K562 (cell line): ENCODE data around the gene ABHD12. TPM values are rescaled to one million over a fixed set of nuclear protein-coding genes. Genes with fewer than 3 reads are reported as not detected.
A peak's percentile ranks its signal among the peaks of the same experiment; 100 is the strongest.

Source experiments
- ATAC-seq: fragments of 200-7000 bp; cut with Tn5 transposase; 3 replicates; pipeline ENCODE4 v1.9.1; 2020; ENCODE audit warnings: moderate library complexity
- BruUV-seq: library from RNA; stranded (reverse); fragments of 400-500 nt; replicated peaks from 2 replicates; lab custom pipeline; 2021; lab: Mats Ljungman, UMichigan
- CTCF ChIA-PET: fragments of 300-600 bp; formaldehyde crosslinking; extraction: SDS; loops from one replicate; lab custom pipeline; 2021; ENCODE audit warnings: low intra/inter-chr PET ratio; lab: Yijun Ruan, JAX
- POLR2A ChIA-PET: fragments of 300-600, 350-650 bp; sonication (Branson Sonifier 250); formaldehyde crosslinking; extraction: SDS; loops from one replicate; lab custom pipeline; 2021; ENCODE audit warnings: antibody characterized with exemption, inconsistent platforms; lab: Yijun Ruan, JAX
- DNase-seq, 4 experiments: peaks; one replicate each; pipeline versions ENCODE4 v3.0.0 to v3.0.0-alpha.2; 2011 to 2018; ENCODE audit warnings: low spot score in 3 of 4, mixed read lengths in 3 of 4; ENCODE audit errors: extremely low read depth in 1 of 4
- FAIRE-seq: peaks from 2 replicates; lab custom pipeline; 2011; peaks lifted over from hg19 to GRCh38; lab: Jason Lieb, UNC
- H2AFZ ChIP-seq: 2 replicates; pipeline ENCODE4 v1.6.0; 2011; ENCODE audit warnings: low read depth, low read length, control low read depth, inconsistent platforms
- H3K27ac ChIP-seq: fragments of 200-600 bp; 3 replicates; pipeline ENCODE4 v1.8.0; 2011; ENCODE audit warnings: low read depth, mild to moderate bottlenecking, control low read depth, inconsistent platforms, low read length, moderate library complexity, mixed read lengths; ENCODE audit errors: extremely low read depth
- H3K27me3 ChIP-seq, 2 experiments: fragments of 300-600 bp in 1 of 2; 2 replicates in 1 of 2; 3 replicates in 1 of 2; pipeline versions ENCODE4 v1.6.0 to v1.8.0; 2011; ENCODE audit warnings: inconsistent platforms in 2 of 2, low read length in 2 of 2, mild to moderate bottlenecking in 1 of 2, mixed read lengths in 1 of 2, moderate library complexity in 1 of 2; ENCODE audit not compliant: control insufficient read depth in 2 of 2, insufficient read depth in 2 of 2
- H3K36me3 ChIP-seq: fragments of 300-600 bp; 3 replicates; pipeline ENCODE4 v1.8.0; 2011; ENCODE audit warnings: mild to moderate bottlenecking, low read length, inconsistent platforms; ENCODE audit not compliant: control insufficient read depth, insufficient read depth
- H3K4me1 ChIP-seq, 2 experiments: fragments of 200-600 bp in 1 of 2; replicated peaks in 1 of 2; 2 replicates in 1 of 2; 3 replicates in 1 of 2; pipeline versions ENCODE4 v1.5.1 to v1.8.0; 2011; ENCODE audit warnings: inconsistent platforms in 2 of 2, low read length in 2 of 2, mild to moderate bottlenecking in 1 of 2, mixed read lengths in 1 of 2, moderate library complexity in 1 of 2; ENCODE audit not compliant: control insufficient read depth in 2 of 2, insufficient read depth in 2 of 2
- H3K4me2 ChIP-seq: 2 replicates; pipeline ENCODE4 v1.6.1; 2011; ENCODE audit warnings: low read length, control low read depth, inconsistent platforms, mixed read lengths; ENCODE audit not compliant: insufficient read depth
- H3K4me3 ChIP-seq: fragments of 200-600 bp; sonication (generic), shearing (Covaris generic); 2 replicates; pipeline ENCODE4 v1.5.1; 2016; ENCODE audit warnings: control low read depth, inconsistent platforms
- H3K79me2 ChIP-seq: fragments of 200-600 bp; 3 replicates; pipeline ENCODE4 v1.8.0; 2011; ENCODE audit warnings: low read length, inconsistent platforms; ENCODE audit not compliant: control insufficient read depth, insufficient read depth
- H3K9ac ChIP-seq, 2 experiments: 2 replicates each; pipeline versions ENCODE4 v1.6.0 to v1.6.1; 2011; ENCODE audit warnings: low read depth in 2 of 2, low read length in 2 of 2, control low read depth in 1 of 2, inconsistent platforms in 1 of 2, mild to moderate bottlenecking in 1 of 2, mixed read lengths in 1 of 2; ENCODE audit not compliant: insufficient read depth in 1 of 2
- H3K9me1 ChIP-seq: one replicate; pipeline ENCODE4 v1.6.0; 2011; ENCODE audit warnings: inconsistent platforms, mild to moderate bottlenecking, low read length, moderate library complexity; ENCODE audit not compliant: control insufficient read depth, insufficient read depth
- H3K9me3 ChIP-seq: replicated peaks from 2 replicates; pipeline ENCODE4 v1.5.1; 2011; ENCODE audit warnings: low read depth, low read length, inconsistent platforms; ENCODE audit not compliant: control insufficient read depth, insufficient read depth
- H4K20me1 ChIP-seq: replicated peaks from 2 replicates; pipeline ENCODE4 v1.6.1; 2011; ENCODE audit warnings: low read length, inconsistent platforms, mixed read lengths; ENCODE audit not compliant: control insufficient read depth, insufficient read depth
- CCNT2 ChIP-seq: IDR thresholded peaks from 2 replicates; pipeline ENCODE4 v1.6.1; 2011; ENCODE audit warnings: borderline replicate concordance, low read depth, mild to moderate bottlenecking, moderate library complexity, mixed read lengths, low read length; ENCODE audit not compliant: insufficient read length; ENCODE audit errors: extremely low read depth
- CEBPB ChIP-seq: fragments of 450-650 bp; IDR thresholded peaks from 2 replicates; pipeline ENCODE4 v1.6.1; 2016; ENCODE audit warnings: missing genetic modification characterization, missing compliant biosample characterization
- EZH2 ChIP-seq: IDR thresholded peaks from 2 replicates; pipeline ENCODE4 v1.6.1; 2012; ENCODE audit warnings: low read depth, mild to moderate bottlenecking, inconsistent platforms, low read length, borderline replicate concordance
- HDAC1 ChIP-seq, 2 experiments: fragments of 450-650 bp; IDR thresholded peaks; 2 replicates each; pipeline ENCODE4 v1.6.1; 2016 to 2017; ENCODE audit warnings: inconsistent platforms in 1 of 2, mild to moderate bottlenecking in 1 of 2, moderate library complexity in 1 of 2
- PTRF ChIP-seq: fragments of 450-650 bp; IDR thresholded peaks from 2 replicates; pipeline ENCODE4 v1.6.1; 2016; ENCODE audit warnings: mild to moderate bottlenecking, missing genetic modification characterization, missing compliant biosample characterization
- RBM22 ChIP-seq: fragments of 200-400 bp; formaldehyde crosslinking; IDR thresholded peaks from 2 replicates; pipeline ENCODE4 v1.6.1; 2018; ENCODE audit warnings: low read length, low read depth; ENCODE audit not compliant: poor library complexity, severe bottlenecking
- ZFPM2 ChIP-seq: fragments of 250-450 bp; sonication (Bioruptor Pico); IDR thresholded peaks from 2 replicates; pipeline ENCODE4 v1.5.1; 2022; ENCODE audit warnings: mild to moderate bottlenecking
- WGBS: fragments of 100-300 bp; shearing (Covaris generic); methylation state at CpG from one replicate; pipeline ENCODE4 v1.1.6; 2016; ENCODE audit warnings: low coverage, mixed read lengths; ENCODE audit not compliant: insufficient coverage; ENCODE audit errors: missing lambda C conversion rate; 5-methylcytosine and 5-hydroxymethylcytosine counted together
- in situ Hi-C: fragments of 300-500 bp; cut with MboI; formaldehyde crosslinking; loops from 4 replicates; pipeline ENCODE4 v1.15.0; 2018; ENCODE audit warnings: inconsistent platforms, mixed read lengths
- intact Hi-C: fragments of 100-400 bp; cut with micrococcal nuclease; formaldehyde crosslinking; loops from 2 replicates; pipeline ENCODE4 v1.14.2; 2022
- polyA plus RNA-seq, 8 experiments: library from polyadenylated mRNA; depleted of rRNA in 4 of 8; stranded (reverse) in 5 of 8; unstranded in 3 of 8; fragments of >200 nt; fragmentation: Nextera tagmentation in 2 of 8; fragmentation: Illumina TruSeq in 1 of 8; extraction: Ambion mirVana in 2 of 8; extraction: Trizol in 1 of 8; gene quantifications; 2 replicates each; pipeline versions ENCODE4 v1.2.1 to v1.2.3, GENCODE V29; 2011 to 2014; ENCODE audit warnings: inconsistent platforms in 1 of 8, missing spikeins in 1 of 8
- total RNA-seq, 7 experiments: library from RNA; depleted of rRNA in 6 of 7; stranded (reverse); fragments of >200 nt in 6 of 7; fragmentation: Illumina TruSeq in 2 of 7; extraction: Trizol in 2 of 7; gene quantifications; 2 replicates each; pipeline versions ENCODE4 v1.2.1 to v1.2.3, GENCODE V29; 2011 to 2021; ENCODE audit warnings: low replicate concordance in 1 of 7

Gene ABHD12
- total and polyA plus RNA-seq, 9 of the 15 experiments (the other 6 are each of a cell fraction or from before 2014, with no cell fraction given) = 0.65 to 15.6 (median 9.1) TPM

- H3K36me3 ChIP-seq = no peaks in the 10 kb centered on the region; the same call in 2 of the 3 replicates
- BruUV-seq = no TSS peak
- no peaks in the 10 kb centered on the region for H3K9me3 ChIP-seq
- no peak overlapping the region for H3K4me3 ChIP-seq
- no peak for ATAC-seq
- intact Hi-C loops = no loop called here
- in situ Hi-C loops = no loop called here
- H3K27ac ChIP-seq = no peak overlapping the region
- H4K20me1 ChIP-seq = no peaks in the 10 kb centered on the region
- POLR2A ChIA-PET = no interaction called here
- no peaks in the 10 kb centered on the region; a peak in 1 of 5 replicates for H3K4me1 ChIP-seq
- H3K9me1 ChIP-seq = no peaks in the 10 kb centered on the region
- no peaks in the 10 kb centered on the region for H3K27me3 ChIP-seq
- WGBS = 73% methylated on average over 2 of the region's 2 CpGs
- H3K9ac ChIP-seq = no peak overlapping the region
- DNase-seq = no peak
- no peak overlapping the region for H2AFZ ChIP-seq
- no peak overlapping the region for H3K4me2 ChIP-seq
- no peak for TF ChIP-seq CCNT2
- TF ChIP-seq EZH2 = no peak
- H3K79me2 ChIP-seq = no peaks in the 10 kb centered on the region
- CTCF ChIA-PET = no interaction called here
- no peak for FAIRE-seq
These were observed 20.7 kb downstream of the ABHD12 start for GRCh38 chr20:25369971-25370370.

- H4K20me1 ChIP-seq = no peaks in the 10 kb centered on the region
- 88% methylated on average over 7 of the region's 8 CpGs for WGBS
- H3K36me3 ChIP-seq = no peaks in the 10 kb centered on the region; the same call in 2 of the 3 replicates
- ChIA-PET POLR2A (no interaction called here), CTCF (no interaction called here)
- H3K9me3 ChIP-seq = no peaks in the 10 kb centered on the region
- intact Hi-C loops = no loop called here
- in situ Hi-C loops = no loop called here
- H3K9ac ChIP-seq = no peak overlapping the region
- BruUV-seq = no TSS peak
- no peak overlapping the region for H3K4me3 ChIP-seq
- H3K27ac ChIP-seq = no peak overlapping the region
- H2AFZ ChIP-seq = no peak overlapping the region
- no peaks in the 10 kb centered on the region for H3K79me2 ChIP-seq
- no peak for ATAC-seq
- TF ChIP-seq HDAC1 (IDR thresholded peaks at IDR 0.05) (no peak), PTRF (tag) (no peak), RBM22 (no peak), ZFPM2 (CRISPR knock-in tag) (no peak), CEBPB (tag) (0 out of 2 replicates have a peak, but pooled peaks have one; percentile 19)
- no peaks in the 10 kb centered on the region for H3K27me3 ChIP-seq
- H3K4me2 ChIP-seq = no peak overlapping the region
- no peaks in the 10 kb centered on the region for H3K9me1 ChIP-seq
- no peak for DNase-seq
- H3K4me1 ChIP-seq = no peaks in the 10 kb centered on the region; a peak in 2 of 5 replicates
- FAIRE-seq = no peak
These were observed 21.1 kb downstream of the ABHD12 start for GRCh38 chr20:25369529-25369928.
